Measurements from ENCODE around the gene KRTAP21-1.
"Not testable (repeated sequence)": the region's sequence is repeated elsewhere in the genome, so short reads cannot be mapped to it uniquely, and the experiment has no call there.

KRTAP21-1 gene

GRCh38 chr21:30755328-30755727, at the start of gene KRTAP21-1:
KRTAP21-1 (minus strand) TSS chr21:30755428; CDS start chr21:30755378, 50 bp downstream.
- not testable (repeated sequence) for DNase-seq (ENCODE audit: low read depth)

GRCh38 chr21:30800605-30801004, 45.4 kb upstream of the KRTAP21-1 start:
- DNase-seq (ENCODE audit: low read depth): no peak

- no peak for DNase-seq (ENCODE audit: low read depth)
Measured at GRCh38 chr21:30793581-30794314, 38.5 kb upstream of the KRTAP21-1 start.

GRCh38 chr21:30779249-30779648, 24.0 kb upstream of the KRTAP21-1 start:
- no peak for DNase-seq (ENCODE audit: low read depth)

- DNase-seq (ENCODE audit: low read depth): no peak
Measured at GRCh38 chr21:30769724-30770431, 14.7 kb upstream of the KRTAP21-1 start.

- DNase-seq (ENCODE audit: low read depth): no peak
Measured at GRCh38 chr21:30760776-30761175, 5.5 kb upstream of the KRTAP21-1 start.

GRCh38 chr21:30758306-30758705, 3.1 kb upstream of the KRTAP21-1 start:
- no peak for DNase-seq (ENCODE audit: low read depth)

- no peak for DNase-seq (ENCODE audit: low read depth)
Measured at GRCh38 chr21:30747159-30747558, 8.1 kb downstream of the KRTAP21-1 start, which contains the start of gene KRTAP21-2. KRTAP21-2 (minus strand) TSS chr21:30747259; CDS start chr21:30747202, 57 bp downstream.

GRCh38 chr21:30740462-30740861, 14.8 kb downstream of the KRTAP21-1 start:
- DNase-seq (ENCODE audit: low read depth): no peak

- no peak for DNase-seq (ENCODE audit: low read depth)
Measured at GRCh38 chr21:30733026-30733425, 22.2 kb downstream of the KRTAP21-1 start.

GRCh38 chr21:30726726-30727125, 28.5 kb downstream of the KRTAP21-1 start:
- no peak for DNase-seq (ENCODE audit: low read depth)

GRCh38 chr21:30719401-30719800, 35.8 kb downstream of the KRTAP21-1 start:
- no peak for DNase-seq (ENCODE audit: low read depth)

- no peak for DNase-seq (ENCODE audit: low read depth)
Measured at GRCh38 chr21:30718239-30718909, 36.9 kb downstream of the KRTAP21-1 start, which contains the start of gene KRTAP21-3. KRTAP21-3 (minus strand) TSS chr21:30718777; CDS start chr21:30718759, 18 bp downstream.

GRCh38 chr21:30717105-30717504, 38.1 kb downstream of the KRTAP21-1 start:
- DNase-seq (ENCODE audit: low read depth): no peak

GRCh38 chr21:30714946-30715345, 40.3 kb downstream of the KRTAP21-1 start:
- no peak for DNase-seq (ENCODE audit: low read depth)

GRCh38 chr21:30714456-30714855, 40.8 kb downstream of the KRTAP21-1 start:
- no peak for DNase-seq (ENCODE audit: low read depth)

- DNase-seq (ENCODE audit: low read depth): no peak
Measured at GRCh38 chr21:30713766-30714165, 41.5 kb downstream of the KRTAP21-1 start.

- DNase-seq (ENCODE audit: low read depth): no peak
Measured at GRCh38 chr21:30710499-30710898, 44.7 kb downstream of the KRTAP21-1 start.

GRCh38 chr21:30707409-30707808, 47.8 kb downstream of the KRTAP21-1 start:
- DNase-seq (ENCODE audit: low read depth): no peak
